Prostate gland (tissue), 2 donors: ENCODE measurements around the gene KATNIP.

Source experiments
- POLR2A ChIP-seq: fragments of 450-650 bp; IDR thresholded peaks from one replicate; pipeline ENCODE4 v1.6.1; 2016; ENCODE audit warnings: antibody characterized with exemption, mild to moderate bottlenecking
- TF ChIP-seq, protein P1 (sequence below), 4 experiments: fragments of 200-600 bp in 2 of 4; fragments of 450-650 bp in 2 of 4; sonication (generic) in 2 of 4; IDR thresholded peaks; 1 replicate in 3 of 4; 2 replicates in 1 of 4; pipeline ENCODE4 v1.5.1; 2016 to 2019; ENCODE audit warnings: antibody characterized with exemption in 4 of 4, mild to moderate bottlenecking in 2 of 4, moderate library complexity in 2 of 4

DNA sequence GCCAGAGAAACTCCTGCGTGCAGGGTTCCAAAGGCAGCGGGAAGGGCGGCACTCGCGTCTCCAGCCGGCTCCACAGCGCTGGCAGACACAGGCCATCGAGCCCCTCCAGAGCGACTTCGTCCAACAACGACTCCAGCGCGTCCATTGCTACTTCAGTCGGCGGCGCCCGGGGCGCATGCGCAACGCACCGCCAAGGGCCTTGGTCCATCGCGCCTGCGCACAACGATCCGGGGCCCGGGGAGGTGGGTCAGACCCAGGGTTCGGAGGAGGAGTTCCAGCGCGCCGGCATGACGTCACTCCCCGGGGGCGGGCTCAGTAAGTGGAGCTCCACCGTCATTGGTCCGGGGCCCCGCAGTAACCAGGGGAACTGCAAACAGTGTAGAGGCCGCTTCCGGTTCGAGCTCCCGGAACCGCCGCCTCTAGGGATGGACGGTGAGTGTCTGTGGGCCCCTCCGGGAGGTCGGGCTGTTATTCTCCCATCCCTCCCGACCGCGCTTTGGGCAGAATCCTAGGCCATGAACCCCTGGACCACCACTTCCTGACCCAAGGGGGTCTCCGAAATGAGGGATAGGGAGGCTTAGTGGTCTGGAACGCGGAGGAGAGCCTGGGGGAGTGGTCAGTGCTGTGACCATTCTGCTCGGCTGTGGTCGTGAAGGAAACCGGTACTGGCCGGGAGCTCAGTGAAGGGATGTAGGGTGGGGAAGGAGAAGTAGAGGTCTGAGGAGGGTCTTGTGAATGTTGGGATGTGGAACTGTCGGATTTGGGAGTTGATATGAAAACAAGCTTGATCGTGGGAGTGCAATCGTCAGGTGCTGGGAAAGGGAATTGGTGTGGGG is at the start of gene KATNIP, which contains the start of gene GTF3C1:
- TF ChIP-seq, protein P1, sequence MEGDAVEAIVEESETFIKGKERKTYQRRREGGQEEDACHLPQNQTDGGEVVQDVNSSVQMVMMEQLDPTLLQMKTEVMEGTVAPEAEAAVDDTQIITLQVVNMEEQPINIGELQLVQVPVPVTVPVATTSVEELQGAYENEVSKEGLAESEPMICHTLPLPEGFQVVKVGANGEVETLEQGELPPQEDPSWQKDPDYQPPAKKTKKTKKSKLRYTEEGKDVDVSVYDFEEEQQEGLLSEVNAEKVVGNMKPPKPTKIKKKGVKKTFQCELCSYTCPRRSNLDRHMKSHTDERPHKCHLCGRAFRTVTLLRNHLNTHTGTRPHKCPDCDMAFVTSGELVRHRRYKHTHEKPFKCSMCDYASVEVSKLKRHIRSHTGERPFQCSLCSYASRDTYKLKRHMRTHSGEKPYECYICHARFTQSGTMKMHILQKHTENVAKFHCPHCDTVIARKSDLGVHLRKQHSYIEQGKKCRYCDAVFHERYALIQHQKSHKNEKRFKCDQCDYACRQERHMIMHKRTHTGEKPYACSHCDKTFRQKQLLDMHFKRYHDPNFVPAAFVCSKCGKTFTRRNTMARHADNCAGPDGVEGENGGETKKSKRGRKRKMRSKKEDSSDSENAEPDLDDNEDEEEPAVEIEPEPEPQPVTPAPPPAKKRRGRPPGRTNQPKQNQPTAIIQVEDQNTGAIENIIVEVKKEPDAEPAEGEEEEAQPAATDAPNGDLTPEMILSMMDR (IDR thresholded peaks at IDR 0.05) = peak in 1 of 4 experiments; percentile 23
- peak; percentile 78 for TF ChIP-seq POLR2A
